GM06990 (cell line): ENCODE data around the gene SERINC3.

Experiments used
- DNase-seq: peaks from one replicate; pipeline ENCODE4 v3.0.0-alpha.2; 2011; ENCODE audit not compliant: insufficient read length; ENCODE audit errors: extremely low read depth
- H3K27me3 ChIP-seq: replicated peaks from 2 replicates; pipeline ENCODE4 v1.6.0; 2011; ENCODE audit warnings: low read length; ENCODE audit not compliant: control insufficient read depth, insufficient read depth
- H3K36me3 ChIP-seq: 2 replicates; pipeline ENCODE4 v1.5.1; 2011; ENCODE audit warnings: low read length; ENCODE audit not compliant: control insufficient read depth, insufficient read depth
- H3K4me3 ChIP-seq: replicated peaks from 2 replicates; pipeline ENCODE4 v1.5.1; 2011; ENCODE audit warnings: low read depth, mild to moderate bottlenecking, control low read depth, low read length
- CTCF ChIP-seq: IDR thresholded peaks from 2 replicates; pipeline ENCODE4 v1.5.1; 2011; ENCODE audit warnings: low read length, control low read depth, mild to moderate bottlenecking, inconsistent platforms; ENCODE audit not compliant: insufficient read depth, poor library complexity, severe bottlenecking

The SERINC3 gene

DNA sequence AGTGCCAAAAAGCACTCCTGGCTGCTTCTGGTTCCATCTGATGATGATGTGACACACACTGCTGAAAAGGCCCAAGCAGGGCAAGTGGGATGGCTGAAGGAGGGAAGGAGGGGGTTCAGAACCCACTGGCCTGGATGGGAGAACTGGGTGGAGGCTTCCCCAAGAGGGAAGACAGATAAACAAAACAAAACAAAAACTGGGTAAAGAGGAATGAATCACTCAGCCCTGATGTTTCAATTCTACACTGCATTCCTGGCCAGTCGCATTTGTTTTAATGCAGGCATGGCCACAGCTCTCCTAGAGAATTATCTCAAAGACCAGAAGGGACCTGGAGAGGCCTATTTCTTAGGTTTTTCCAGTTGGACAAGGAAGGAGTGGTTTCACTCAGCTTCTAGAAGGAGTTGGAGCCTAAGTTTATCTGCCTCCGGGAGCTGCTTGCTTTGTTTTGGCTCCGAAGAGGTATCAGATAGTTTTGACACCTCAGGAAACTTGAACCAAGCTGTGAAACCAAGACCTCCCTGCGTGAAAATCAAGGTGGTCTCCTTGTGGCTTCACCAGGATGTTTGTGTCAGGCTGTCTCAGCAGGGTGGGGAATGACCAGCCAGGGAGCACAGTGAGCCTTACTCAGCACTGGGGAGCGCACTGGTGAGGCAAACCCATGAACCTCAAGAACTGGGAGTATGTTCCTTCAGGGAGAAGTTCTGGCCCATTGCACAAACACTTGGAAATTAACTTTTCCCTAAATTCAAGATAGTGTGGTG lies 30.1 kb downstream of the SERINC3 start:
- H3K36me3 ChIP-seq, result peaks cover 19% of the 10 kb centered on the region
- H3K27me3 ChIP-seq, result no peaks in the 10 kb centered on the region
- DNase-seq, result no peak
- no peak overlapping the region for H3K4me3 ChIP-seq
- TF ChIP-seq CTCF, result no peak

- no peak for TF ChIP-seq CTCF
- no peak for DNase-seq
- Histone ChIP-seq H3K27me3 (no peaks in the 10 kb centered on the region), H3K4me3 (no peak overlapping the region), H3K36me3 (peaks cover 21% of the 10 kb centered on the region)
These were observed 31.9 kb downstream of the SERINC3 start for GRCh38 chr20:44489931-44490330.

- peaks cover 22% of the 10 kb centered on the region for H3K36me3 ChIP-seq
- TF ChIP-seq CTCF, result no peak
- no peak for DNase-seq
- H3K4me3 ChIP-seq, result no peak overlapping the region
- no peaks in the 10 kb centered on the region for H3K27me3 ChIP-seq
These were observed 32.6 kb downstream of the SERINC3 start for GRCh38 chr20:44489223-44489622.

DNA sequence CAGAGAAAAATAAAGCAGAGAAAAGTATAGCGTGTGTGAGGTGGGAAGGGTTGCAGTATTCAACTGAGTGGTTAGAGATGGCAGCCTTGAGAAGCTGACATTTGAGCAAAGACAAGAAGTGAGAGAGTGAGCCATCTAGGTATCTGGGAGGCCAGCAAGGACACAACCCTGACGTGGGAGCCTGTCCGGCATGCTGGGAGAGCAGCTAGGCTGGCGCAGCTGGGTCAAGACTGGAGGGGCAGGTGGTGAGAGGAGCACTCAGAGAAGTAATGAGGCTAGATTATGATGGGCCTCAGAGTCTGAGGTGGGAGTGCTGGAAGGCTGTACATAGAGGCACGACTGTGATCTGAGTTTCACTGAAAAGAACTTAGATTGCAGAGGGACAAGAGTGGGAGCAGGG lies 33.3 kb downstream of the SERINC3 start:
- no peaks in the 10 kb centered on the region for H3K27me3 ChIP-seq
- peaks cover 20% of the 10 kb centered on the region for H3K36me3 ChIP-seq
- DNase-seq, result no peak
- TF ChIP-seq CTCF, result no peak
- no peak overlapping the region for H3K4me3 ChIP-seq

GRCh38 chr20:44485830-44486198 lies 36.1 kb downstream of the SERINC3 start:
- no peak for TF ChIP-seq CTCF
- Histone ChIP-seq H3K36me3 (peaks cover 20% of the 10 kb centered on the region), H3K27me3 (no peaks in the 10 kb centered on the region), H3K4me3 (no peak overlapping the region)
- no peak for DNase-seq
